ENCODE measurements around the gene UTP15.

Gene UTP15

GRCh38 chr5:73630765-73631164, 65.2 kb downstream of the UTP15 start:
- no peak overlapping the region for H3K4me3 ChIP-seq (ENCODE audit: low read depth in 1 of 5, low read length in 5 of 5)
- H3K4me1 ChIP-seq (ENCODE audit: control insufficient read depth in 5 of 5, insufficient read depth in 5 of 5, low read length in 5 of 5), result peaks cover 0 to 12% (median 11%) of the 10 kb centered on the region in 5 donors
- H3K36me3 ChIP-seq (ENCODE audit: control insufficient read depth in 5 of 5, insufficient read depth in 5 of 5, low read length in 5 of 5), result no peaks in the 10 kb centered on the region
- H3K27ac ChIP-seq (ENCODE audit: low read depth, low read length), result no peak overlapping the region
- no peaks in the 10 kb centered on the region for H3K27me3 ChIP-seq (ENCODE audit: control insufficient read depth in 5 of 5, insufficient read depth in 4 of 5, low read length in 5 of 5)
- H3K9me3 ChIP-seq (ENCODE audit: control insufficient read depth in 5 of 5, low read length in 5 of 5), result no peaks in the 10 kb centered on the region
- H3K9ac ChIP-seq (ENCODE audit: low read length in 5 of 5), result no peak overlapping the region

GRCh38 chr5:73631500-73631899, 66.0 kb downstream of the UTP15 start:
- Histone ChIP-seq H3K9me3 (ENCODE audit: control insufficient read depth in 5 of 5, low read length in 5 of 5) (no peaks in the 10 kb centered on the region), H3K4me3 (ENCODE audit: low read depth in 1 of 5, low read length in 5 of 5) (no peak overlapping the region), H3K4me1 (ENCODE audit: control insufficient read depth in 5 of 5, insufficient read depth in 5 of 5, low read length in 5 of 5) (peaks cover 0 to 11% (median 6%) of the 10 kb centered on the region in 5 donors), H3K36me3 (ENCODE audit: control insufficient read depth in 5 of 5, insufficient read depth in 5 of 5, low read length in 5 of 5) (no peaks in the 10 kb centered on the region), H3K27ac (ENCODE audit: low read depth, low read length) (no peak overlapping the region), H3K9ac (ENCODE audit: low read length in 5 of 5) (no peak overlapping the region), H3K27me3 (ENCODE audit: control insufficient read depth in 5 of 5, insufficient read depth in 4 of 5, low read length in 5 of 5) (no peaks in the 10 kb centered on the region)

Measured in subcutaneous abdominal adipose tissue (tissue), 5 donors.